ENCODE measurements around the gene MYO10.

DNA sequence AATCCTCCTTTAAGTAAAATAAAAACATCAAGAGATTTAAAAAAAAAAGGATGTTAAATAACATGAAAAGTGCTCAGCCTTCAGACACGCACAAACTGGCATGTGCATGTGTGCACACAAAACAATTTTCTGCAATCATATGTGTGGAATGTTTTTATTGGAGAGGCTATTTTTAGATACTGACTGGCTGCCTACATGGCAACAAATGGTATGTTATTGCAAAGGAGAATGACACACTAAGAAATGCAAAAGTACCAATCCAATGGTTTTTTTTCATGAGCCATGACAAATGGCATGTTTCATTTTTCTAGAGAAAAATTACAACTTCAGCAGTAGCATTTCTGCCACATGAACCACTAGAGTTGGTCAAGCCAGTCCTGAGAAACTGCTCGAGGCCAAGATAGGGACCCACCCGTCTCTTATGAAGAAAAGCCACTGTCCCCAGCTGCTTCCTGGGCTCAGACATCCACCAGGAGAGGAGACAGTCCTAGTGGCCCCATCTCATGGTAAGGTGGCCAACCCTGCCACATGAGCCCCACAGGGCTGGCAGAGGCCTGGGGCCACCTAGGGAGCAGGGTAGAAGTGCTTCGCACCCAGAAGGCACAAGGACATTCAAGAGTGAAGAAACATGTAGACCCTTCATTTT is 116.4 kb downstream of the MYO10 start:
- TF ChIP-seq CTCF (IDR thresholded peaks at IDR 0.05; ENCODE audit: control extremely low read depth in 1 of 3, insufficient read depth in 1 of 3, low read depth in 1 of 3, low read length in 3 of 3) (no peak), EZH2 (IDR thresholded peaks at IDR 0.05; ENCODE audit: low read depth, low read length, severe bottlenecking) (no peak), TAF1 (IDR thresholded peaks at IDR 0.05; ENCODE audit: low read depth, low read length) (no peak), RXRA (IDR thresholded peaks at IDR 0.05; ENCODE audit: insufficient read depth, low read depth, low read length) (no peak), TBP (IDR thresholded peaks at IDR 0.05; ENCODE audit: low read depth, low read length) (no peak), POLR2AphosphoS5 (IDR thresholded peaks at IDR 0.05; ENCODE audit: low read depth, low read length) (no peak), MAFK (IDR thresholded peaks at IDR 0.05; ENCODE audit: low read depth, low read length) (no peak), JUN (IDR thresholded peaks at IDR 0.05; ENCODE audit: low read depth, low read length) (no peak), YY1 (IDR thresholded peaks at IDR 0.05; ENCODE audit: low read depth, low read length) (no peak), SIN3A (conservative IDR thresholded peaks at IDR 0.05 in 1 of 2, IDR thresholded peaks at IDR 0.05 in 1 of 2; ENCODE audit: low read depth in 1 of 2, low read length in 2 of 2) (no peak)
